LNCAP (cell line): ENCODE measurements around the gene GRID1.

ENCODE experiments used
- CTCF ChIP-seq: fragments of 450-650 bp; IDR thresholded peaks from 2 replicates; pipeline ENCODE4 v1.5.1; 2017; ENCODE audit warnings: mild to moderate bottlenecking

GRID1 gene

GRCh38 chr10:86370006-86370585 lies 3.5 kb upstream of the GRID1 start:
- no peak for TF ChIP-seq CTCF

GRCh38 chr10:86368987-86369386 lies 2.4 kb upstream of the GRID1 start:
- no peak for TF ChIP-seq CTCF

- no peak for TF ChIP-seq CTCF
Observed at GRCh38 chr10:86368046-86368445, 1.5 kb upstream of the GRID1 start.

- TF ChIP-seq CTCF, result no peak
Observed at GRCh38 chr10:86367152-86367951, 757 bp upstream of the GRID1 start.

- no peak for TF ChIP-seq CTCF
Observed at GRCh38 chr10:86366902-86367151, 232 bp upstream of the GRID1 start.

GRCh38 chr10:86365346-86366032 lies 1.1 kb downstream of the GRID1 start:
- no peak for TF ChIP-seq CTCF

GRCh38 chr10:86364491-86365345 lies 1.9 kb downstream of the GRID1 start:
- no peak for TF ChIP-seq CTCF
